ENCODE results near the gene ECI1.

GRCh38 chr16:2206420-2206779 lies 45.0 kb downstream of the ECI1 start:
- TF ChIP-seq BHLHE40 (IDR thresholded peaks at IDR 0.05; ENCODE audit: low read depth, low read length) = no peak
- TF ChIP-seq CTCF (conservative IDR thresholded peaks at IDR 0.05; ENCODE audit: low read depth, low read length) = no peak
- TF ChIP-seq POLR2A (IDR thresholded peaks at IDR 0.05; ENCODE audit: low read depth, low read length) = no peak
- TF ChIP-seq MAZ (IDR thresholded peaks at IDR 0.05; ENCODE audit: borderline replicate concordance, low read depth, low read length) = no peak
- no peak for TF ChIP-seq RAD21 (IDR thresholded peaks at IDR 0.05; ENCODE audit: low read length)
- TF ChIP-seq CEBPB (IDR thresholded peaks at IDR 0.05; ENCODE audit: low read depth, low read length) = no peak
- TF ChIP-seq RFX5 (IDR thresholded peaks at IDR 0.05; ENCODE audit: low read depth, low read length) = no peak
- no peak for TF ChIP-seq MAFK (IDR thresholded peaks at IDR 0.05; ENCODE audit: low read depth, low read length)
- no peak for TF ChIP-seq ELK1 (IDR thresholded peaks at IDR 0.05; ENCODE audit: borderline replicate concordance, low read depth, low read length)

Data from IMR-90 (cell line).